K562 (cell line): ENCODE results near the gene IARS1. TPM values are rescaled to one million over a fixed set of nuclear protein-coding genes. Genes with fewer than 3 reads are reported as not detected.

Experiments
- CBX8 ChIP-seq: fragments of 200-600 bp; sonication (generic); IDR thresholded peaks from 2 replicates; pipeline ENCODE4 v1.6.1; 2012; ENCODE audit warnings: borderline replicate concordance, mixed run types, low read depth, mild to moderate bottlenecking, moderate library complexity, mixed read lengths, low read length, control low read depth, inconsistent platforms; ENCODE audit not compliant: poor library complexity, severe bottlenecking; ENCODE audit errors: extremely low read depth
- CSDE1 ChIP-seq, 2 experiments: fragments of 450-650 bp; IDR thresholded peaks; 2 replicates each; pipeline ENCODE4 v1.6.1; 2016; ENCODE audit warnings: mild to moderate bottlenecking in 1 of 2
- FOS ChIP-seq: IDR thresholded peaks from 3 replicates; pipeline ENCODE4 v1.6.1; 2011; ENCODE audit not compliant: insufficient read length; ENCODE audit errors: extremely low read depth
- FOXA1 ChIP-seq: fragments of 450-650 bp; IDR thresholded peaks from 2 replicates; pipeline ENCODE4 v1.6.1; 2016; ENCODE audit warnings: mild to moderate bottlenecking, borderline replicate concordance
- HMG20B ChIP-seq: fragments of 250-450 bp; sonication (Bioruptor Pico); IDR thresholded peaks from 2 replicates; pipeline ENCODE4 v1.5.0; 2021; ENCODE audit warnings: mild to moderate bottlenecking
- POLR2AphosphoS2 ChIP-seq: IDR thresholded peaks from 2 replicates; pipeline ENCODE4 v1.6.1; 2012; ENCODE audit warnings: low read length, improper control_type of control experiment
- RBM34 ChIP-seq: fragments of 200-400 bp; formaldehyde crosslinking; IDR thresholded peaks from 2 replicates; pipeline ENCODE4 v1.6.1; 2018; ENCODE audit warnings: low read length, borderline replicate concordance; ENCODE audit not compliant: insufficient read depth
- RUNX1 ChIP-seq: sonication (generic); IDR thresholded peaks from 2 replicates; pipeline ENCODE4 v1.6.1; 2016; ENCODE audit warnings: antibody characterized with exemption, low read depth
- SRSF7 ChIP-seq: fragments of 200-400 bp; formaldehyde crosslinking; optimal IDR thresholded peaks from 2 replicates; pipeline ENCODE3; 2017; ENCODE audit warnings: mild to moderate bottlenecking, low read depth, low read length
- TFAM ChIP-seq: fragments of 250-450 bp; sonication (Bioruptor Pico); conservative IDR thresholded peaks from 2 replicates; pipeline ENCODE4 v1.5.0; 2021; ENCODE audit warnings: mild to moderate bottlenecking, moderate library complexity
- THRAP3 ChIP-seq: fragments of 450-650 bp; IDR thresholded peaks from 2 replicates; pipeline ENCODE4 v1.6.1; 2016; ENCODE audit warnings: mild to moderate bottlenecking, inconsistent platforms, borderline replicate concordance
- TSC22D4 ChIP-seq: fragments of 450-650 bp; IDR thresholded peaks from 2 replicates; pipeline ENCODE4 v1.6.1; 2016; ENCODE audit warnings: missing genetic modification characterization, missing biosample characterization, control low read depth
- ZBTB12 ChIP-seq: fragments of 250-450 bp; sonication (Bioruptor Pico); IDR thresholded peaks from 2 replicates; pipeline ENCODE4 v1.4.0; 2020
- ZC3H11A ChIP-seq: IDR thresholded peaks from 2 replicates; pipeline ENCODE4 v1.6.1; 2012; ENCODE audit warnings: low read depth, low read length, improper control_type of control experiment
- ZNF217 ChIP-seq: sonication (generic); formaldehyde crosslinking; IDR thresholded peaks from 2 replicates; pipeline ENCODE4 v1.8.0; 2022; ENCODE audit warnings: mild to moderate bottlenecking, missing genetic modification reagents
- ZNF316 ChIP-seq: fragments of 450-650 bp; IDR thresholded peaks from 2 replicates; pipeline ENCODE4 v1.6.1; 2016
- polyA plus RNA-seq, 8 experiments: library from polyadenylated mRNA; depleted of rRNA in 4 of 8; stranded (reverse) in 5 of 8; unstranded in 3 of 8; fragments of >200 nt; fragmentation: Nextera tagmentation in 2 of 8; fragmentation: Illumina TruSeq in 1 of 8; extraction: Ambion mirVana in 2 of 8; extraction: Trizol in 1 of 8; gene quantifications; 2 replicates each; pipeline versions ENCODE4 v1.2.1 to v1.2.3, GENCODE V29; 2011 to 2014; ENCODE audit warnings: inconsistent platforms in 1 of 8, missing spikeins in 1 of 8
- total RNA-seq, 7 experiments: library from RNA; depleted of rRNA in 6 of 7; stranded (reverse); fragments of >200 nt in 6 of 7; fragmentation: Illumina TruSeq in 2 of 7; extraction: Trizol in 2 of 7; gene quantifications; 2 replicates each; pipeline versions ENCODE4 v1.2.1 to v1.2.3, GENCODE V29; 2011 to 2021; ENCODE audit warnings: low replicate concordance in 1 of 7
- TF ChIP-seq, protein P1 (sequence below): sonication (generic); formaldehyde crosslinking; IDR thresholded peaks from 2 replicates; pipeline ENCODE4 v1.8.1; 2023; ENCODE audit warnings: mild to moderate bottlenecking, missing genetic modification reagents
- TF ChIP-seq, protein P2 (sequence below), 3 experiments: fragments of 200-800 bp in 1 of 3; sonication (Bioruptor generic) in 1 of 3; sonication (generic) in 1 of 3; formaldehyde crosslinking in 1 of 3; IDR thresholded peaks; 2 replicates each; pipeline versions ENCODE4 v1.6.1 to v1.8.0; 2016 to 2022; ENCODE audit warnings: mild to moderate bottlenecking in 2 of 3, missing compliant biosample characterization in 2 of 3, missing genetic modification characterization in 2 of 3, missing genetic modification reagents in 1 of 3
- TF ChIP-seq, protein P3 (sequence below): fragments of 450-650 bp; IDR thresholded peaks from 2 replicates; pipeline ENCODE4 v1.7.0; 2016; ENCODE audit warnings: borderline replicate concordance
- TF ChIP-seq, protein P4 (sequence below): fragments of 250-450 bp; sonication (Bioruptor Pico); IDR thresholded peaks from 2 replicates; pipeline ENCODE4 v1.8.0; 2021; ENCODE audit warnings: moderate library complexity, mild to moderate bottlenecking, inconsistent platforms
- TF ChIP-seq, protein P5 (sequence below): sonication (generic); formaldehyde crosslinking; IDR thresholded peaks from 2 replicates; pipeline ENCODE4 v1.8.1; 2022; ENCODE audit warnings: missing genetic modification reagents

The IARS1 gene
- total and polyA plus RNA-seq, 9 of the 15 experiments (the other 6 are each of a cell fraction or from before 2014, with no cell fraction given) = 119 to 371 (median 234) TPM

DNA sequence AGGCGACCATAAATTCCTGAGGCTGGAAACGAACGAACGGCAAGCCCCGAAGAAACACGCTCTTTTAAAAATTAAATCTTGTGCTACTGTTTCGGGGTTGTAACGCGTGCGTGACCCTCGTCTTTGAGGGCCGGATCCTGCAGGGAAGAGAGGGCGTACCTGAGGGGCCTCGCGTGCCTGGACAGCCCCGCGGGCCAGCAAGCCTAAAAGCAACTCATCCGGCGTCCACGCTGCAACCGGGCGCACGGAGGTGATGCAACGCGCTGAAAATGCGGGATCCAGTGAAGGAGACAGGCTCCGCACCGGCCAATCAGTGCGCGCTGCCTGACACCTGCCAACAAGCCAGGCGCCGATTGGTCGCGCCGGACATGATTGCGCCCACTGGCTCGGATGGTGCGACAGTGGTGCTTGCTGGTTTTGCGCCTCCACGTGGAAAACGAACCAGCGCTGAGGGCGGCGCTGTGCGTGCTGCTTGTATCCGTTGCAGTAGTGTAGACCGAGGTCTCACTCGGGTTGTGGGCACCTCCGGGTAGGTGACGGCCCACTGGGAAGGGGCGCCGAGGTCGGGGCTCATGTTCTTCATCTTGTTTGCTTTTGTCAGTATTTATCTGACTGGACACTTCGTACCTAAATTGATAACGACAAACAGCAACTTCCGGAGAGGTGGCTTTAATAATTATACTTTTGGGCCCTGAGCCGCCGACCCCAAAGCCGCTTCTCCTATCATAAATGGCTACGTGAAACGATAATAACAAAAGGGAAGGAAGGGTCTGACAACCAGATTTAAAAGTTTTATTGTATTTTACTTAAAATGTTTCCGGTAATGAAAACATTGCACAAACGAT is at the start of gene IARS1 (continued):
- TF ChIP-seq, protein P1, sequence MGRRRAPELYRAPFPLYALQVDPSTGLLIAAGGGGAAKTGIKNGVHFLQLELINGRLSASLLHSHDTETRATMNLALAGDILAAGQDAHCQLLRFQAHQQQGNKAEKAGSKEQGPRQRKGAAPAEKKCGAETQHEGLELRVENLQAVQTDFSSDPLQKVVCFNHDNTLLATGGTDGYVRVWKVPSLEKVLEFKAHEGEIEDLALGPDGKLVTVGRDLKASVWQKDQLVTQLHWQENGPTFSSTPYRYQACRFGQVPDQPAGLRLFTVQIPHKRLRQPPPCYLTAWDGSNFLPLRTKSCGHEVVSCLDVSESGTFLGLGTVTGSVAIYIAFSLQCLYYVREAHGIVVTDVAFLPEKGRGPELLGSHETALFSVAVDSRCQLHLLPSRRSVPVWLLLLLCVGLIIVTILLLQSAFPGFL (CRISPR knock-in tag) = no peak
- peak; percentile 76 for TF ChIP-seq ZBTB12
- TF ChIP-seq, protein P2, sequence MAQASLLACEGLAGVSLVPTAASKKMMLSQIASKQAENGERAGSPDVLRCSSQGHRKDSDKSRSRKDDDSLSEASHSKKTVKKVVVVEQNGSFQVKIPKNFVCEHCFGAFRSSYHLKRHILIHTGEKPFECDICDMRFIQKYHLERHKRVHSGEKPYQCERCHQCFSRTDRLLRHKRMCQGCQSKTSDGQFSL (CRISPR knock-in tag; IDR thresholded peaks at IDR 0.05) = no peak
- TF ChIP-seq, protein P2 (tag; IDR thresholded peaks at IDR 0.05) = no peak
- TF ChIP-seq RBM34 = no peak
- no peak for TF ChIP-seq CBX8
- TF ChIP-seq POLR2AphosphoS2 = no peak; the same call in 1 of the 2 replicates
- TF ChIP-seq RUNX1 = no peak
- TF ChIP-seq THRAP3 = no peak
- no peak for TF ChIP-seq HMG20B (CRISPR knock-in tag)
- TF ChIP-seq FOS = peak; percentile 99
- TF ChIP-seq, protein P3, sequence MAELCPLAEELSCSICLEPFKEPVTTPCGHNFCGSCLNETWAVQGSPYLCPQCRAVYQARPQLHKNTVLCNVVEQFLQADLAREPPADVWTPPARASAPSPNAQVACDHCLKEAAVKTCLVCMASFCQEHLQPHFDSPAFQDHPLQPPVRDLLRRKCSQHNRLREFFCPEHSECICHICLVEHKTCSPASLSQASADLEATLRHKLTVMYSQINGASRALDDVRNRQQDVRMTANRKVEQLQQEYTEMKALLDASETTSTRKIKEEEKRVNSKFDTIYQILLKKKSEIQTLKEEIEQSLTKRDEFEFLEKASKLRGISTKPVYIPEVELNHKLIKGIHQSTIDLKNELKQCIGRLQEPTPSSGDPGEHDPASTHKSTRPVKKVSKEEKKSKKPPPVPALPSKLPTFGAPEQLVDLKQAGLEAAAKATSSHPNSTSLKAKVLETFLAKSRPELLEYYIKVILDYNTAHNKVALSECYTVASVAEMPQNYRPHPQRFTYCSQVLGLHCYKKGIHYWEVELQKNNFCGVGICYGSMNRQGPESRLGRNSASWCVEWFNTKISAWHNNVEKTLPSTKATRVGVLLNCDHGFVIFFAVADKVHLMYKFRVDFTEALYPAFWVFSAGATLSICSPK = no peak
- no peak for TF ChIP-seq TSC22D4 (tag)
- no peak for TF ChIP-seq ZC3H11A
- no peak for TF ChIP-seq ZNF217 (CRISPR knock-in tag)
- TF ChIP-seq ZNF316 = no peak
- TF ChIP-seq, protein P4, sequence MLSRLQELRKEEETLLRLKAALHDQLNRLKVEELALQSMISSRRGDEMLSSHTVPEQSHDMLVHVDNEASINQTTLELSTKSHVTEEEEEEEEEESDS = no peak
- no peak for TF ChIP-seq SRSF7
- no peak for TF ChIP-seq TFAM (CRISPR knock-in tag)
- 0 out of 4 replicates have a peak, but pooled peaks of 1 of the 2 experiments have one; percentile 27 for TF ChIP-seq CSDE1 (IDR thresholded peaks at IDR 0.05)
- TF ChIP-seq, protein P5, sequence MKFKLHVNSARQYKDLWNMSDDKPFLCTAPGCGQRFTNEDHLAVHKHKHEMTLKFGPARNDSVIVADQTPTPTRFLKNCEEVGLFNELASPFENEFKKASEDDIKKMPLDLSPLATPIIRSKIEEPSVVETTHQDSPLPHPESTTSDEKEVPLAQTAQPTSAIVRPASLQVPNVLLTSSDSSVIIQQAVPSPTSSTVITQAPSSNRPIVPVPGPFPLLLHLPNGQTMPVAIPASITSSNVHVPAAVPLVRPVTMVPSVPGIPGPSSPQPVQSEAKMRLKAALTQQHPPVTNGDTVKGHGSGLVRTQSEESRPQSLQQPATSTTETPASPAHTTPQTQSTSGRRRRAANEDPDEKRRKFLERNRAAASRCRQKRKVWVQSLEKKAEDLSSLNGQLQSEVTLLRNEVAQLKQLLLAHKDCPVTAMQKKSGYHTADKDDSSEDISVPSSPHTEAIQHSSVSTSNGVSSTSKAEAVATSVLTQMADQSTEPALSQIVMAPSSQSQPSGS (CRISPR knock-in tag) = no peak
- TF ChIP-seq FOXA1 = no peak
